Stimulated activated CD4-positive, alpha-beta T cell treated with anti-CD3 and anti-CD28 coated beads, Interleukin-1b, Interleukin-23, amount 100 ng/mL, for 48 hours (primary cell): ENCODE results near the gene ATP6AP2.
A peak's percentile ranks its signal among the peaks of the same experiment; 100 is the strongest.
"Not testable (repeated sequence)": the region's sequence is repeated elsewhere in the genome, so short reads cannot be mapped to it uniquely, and the experiment has no call there.

Experiments used
- DNase-seq: peaks from one replicate; pipeline ENCODE4 v3.0.0-alpha.2; 2020

The ATP6AP2 gene, protein sequence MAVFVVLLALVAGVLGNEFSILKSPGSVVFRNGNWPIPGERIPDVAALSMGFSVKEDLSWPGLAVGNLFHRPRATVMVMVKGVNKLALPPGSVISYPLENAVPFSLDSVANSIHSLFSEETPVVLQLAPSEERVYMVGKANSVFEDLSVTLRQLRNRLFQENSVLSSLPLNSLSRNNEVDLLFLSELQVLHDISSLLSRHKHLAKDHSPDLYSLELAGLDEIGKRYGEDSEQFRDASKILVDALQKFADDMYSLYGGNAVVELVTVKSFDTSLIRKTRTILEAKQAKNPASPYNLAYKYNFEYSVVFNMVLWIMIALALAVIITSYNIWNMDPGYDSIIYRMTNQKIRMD

DNA sequence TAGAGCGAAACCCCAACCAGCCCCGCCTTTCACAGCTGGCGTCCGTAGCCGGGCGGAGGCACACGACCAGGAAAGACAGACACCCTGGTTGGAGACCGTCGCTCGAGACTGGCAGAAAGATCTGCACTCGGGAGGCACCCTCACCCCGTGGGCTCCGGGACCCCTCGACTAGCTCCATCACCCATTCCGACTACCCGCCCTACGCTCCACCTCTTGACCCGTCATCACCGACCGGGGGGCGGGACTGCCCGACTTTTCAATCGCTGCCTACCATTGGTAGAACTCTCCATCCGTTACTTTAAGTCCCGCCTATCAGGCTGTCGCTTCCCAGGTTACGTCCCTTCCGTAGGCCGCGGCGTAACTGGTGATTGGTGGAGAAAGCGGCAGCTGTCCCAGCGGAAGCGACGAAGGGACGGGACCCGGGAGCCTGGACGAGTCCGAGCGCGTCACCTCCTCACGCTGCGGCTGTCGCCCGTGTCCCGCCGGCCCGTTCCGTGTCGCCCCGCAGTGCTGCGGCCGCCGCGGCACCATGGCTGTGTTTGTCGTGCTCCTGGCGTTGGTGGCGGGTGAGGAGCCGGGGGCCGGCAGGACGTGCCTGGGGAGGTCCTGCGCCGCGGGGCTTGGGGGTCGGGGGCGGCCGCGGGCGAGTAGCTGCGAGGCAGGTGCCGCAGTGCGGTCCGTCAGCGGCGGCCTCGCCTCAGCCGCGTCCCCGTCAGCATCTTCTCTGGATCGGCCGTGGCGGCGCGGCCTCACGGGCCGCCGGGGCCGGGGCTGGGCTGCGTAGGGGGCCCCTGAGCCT, at the start of gene ATP6AP2:
Gene ATP6AP2 (plus strand): TSS at position 434 of the 799 bp plus-strand sequence. CDS start 96 bp downstream, at position 530.
- peak; percentile 93 for DNase-seq

DNA sequence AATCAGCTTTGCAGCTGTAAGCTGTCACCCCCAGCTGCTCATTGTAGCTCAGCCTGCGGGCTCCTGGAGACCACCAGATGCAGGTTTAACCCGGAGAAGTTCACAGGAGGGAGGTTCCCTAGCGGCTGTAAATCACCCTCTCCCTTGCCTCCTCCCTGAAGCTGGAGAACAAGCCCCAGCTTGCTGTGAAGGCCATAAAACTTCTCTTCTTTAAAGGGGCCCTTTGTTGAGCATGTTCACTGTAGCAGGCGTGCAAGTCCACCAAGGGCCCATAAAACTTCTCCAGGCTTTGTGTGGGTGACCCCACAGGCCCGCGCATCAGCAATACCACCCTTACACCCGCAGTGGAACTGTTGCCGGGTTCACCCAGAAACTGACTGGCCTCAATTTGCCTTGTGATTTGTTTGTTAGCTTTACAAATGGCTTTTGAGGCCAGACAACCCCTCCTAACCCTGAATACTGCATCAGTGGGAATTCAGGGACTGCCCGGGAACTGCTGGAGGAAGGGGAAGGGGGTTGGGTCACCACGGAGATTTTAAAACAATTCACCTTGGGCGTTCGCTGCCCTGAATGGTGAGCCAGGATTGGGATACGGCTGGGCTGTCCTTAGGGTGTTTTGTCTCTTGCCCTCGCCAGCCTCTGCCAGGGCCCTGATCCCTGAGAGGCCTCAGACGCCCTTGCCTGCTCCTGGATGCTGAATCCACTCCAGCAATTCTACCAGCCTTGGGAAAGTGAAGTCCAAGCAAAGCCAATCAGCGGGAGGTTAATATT, 49.5 kb upstream of the ATP6AP2 start:
- DNase-seq, result no peak

DNA sequence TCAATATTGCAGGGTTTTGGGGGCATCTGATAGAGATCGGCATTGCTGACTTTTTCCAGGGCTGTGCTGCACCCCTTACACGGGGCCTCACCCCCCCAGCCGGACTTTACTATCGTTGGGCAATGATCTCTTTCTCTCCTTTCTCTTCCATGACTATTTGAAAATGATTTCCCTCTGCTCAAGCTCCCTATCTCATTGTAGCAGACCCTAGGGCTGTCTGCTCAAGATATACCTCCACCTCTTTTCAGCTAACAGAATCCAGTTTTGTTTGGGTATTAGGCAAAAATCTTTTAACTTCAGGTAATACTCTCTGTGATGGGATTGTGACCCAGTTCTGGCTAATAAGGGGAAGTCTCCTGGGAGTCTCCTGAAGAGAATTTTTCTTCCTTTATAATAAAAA, 43.5 kb upstream of the ATP6AP2 start:
- DNase-seq, result no peak

DNA sequence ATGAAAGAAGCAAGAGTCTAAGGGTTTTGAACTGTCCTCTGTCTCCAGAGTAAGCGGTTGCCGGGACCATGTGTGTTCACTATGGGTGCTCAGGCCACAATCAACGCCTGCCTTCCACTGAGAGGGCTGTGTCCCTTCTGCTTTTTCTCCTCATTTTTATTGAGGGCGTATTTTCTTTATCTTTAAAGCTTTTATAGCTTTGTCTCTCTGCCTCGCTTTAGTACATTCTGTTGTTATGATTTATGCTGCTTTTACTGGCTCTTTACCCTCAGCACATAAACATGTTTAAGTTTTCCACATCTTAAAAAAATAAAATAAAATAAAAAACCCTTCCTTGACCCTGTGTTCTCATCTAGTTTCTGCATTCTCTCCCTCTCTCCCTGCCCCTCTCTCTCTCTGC, 42.4 kb upstream of the ATP6AP2 start:
- no peak for DNase-seq

DNA sequence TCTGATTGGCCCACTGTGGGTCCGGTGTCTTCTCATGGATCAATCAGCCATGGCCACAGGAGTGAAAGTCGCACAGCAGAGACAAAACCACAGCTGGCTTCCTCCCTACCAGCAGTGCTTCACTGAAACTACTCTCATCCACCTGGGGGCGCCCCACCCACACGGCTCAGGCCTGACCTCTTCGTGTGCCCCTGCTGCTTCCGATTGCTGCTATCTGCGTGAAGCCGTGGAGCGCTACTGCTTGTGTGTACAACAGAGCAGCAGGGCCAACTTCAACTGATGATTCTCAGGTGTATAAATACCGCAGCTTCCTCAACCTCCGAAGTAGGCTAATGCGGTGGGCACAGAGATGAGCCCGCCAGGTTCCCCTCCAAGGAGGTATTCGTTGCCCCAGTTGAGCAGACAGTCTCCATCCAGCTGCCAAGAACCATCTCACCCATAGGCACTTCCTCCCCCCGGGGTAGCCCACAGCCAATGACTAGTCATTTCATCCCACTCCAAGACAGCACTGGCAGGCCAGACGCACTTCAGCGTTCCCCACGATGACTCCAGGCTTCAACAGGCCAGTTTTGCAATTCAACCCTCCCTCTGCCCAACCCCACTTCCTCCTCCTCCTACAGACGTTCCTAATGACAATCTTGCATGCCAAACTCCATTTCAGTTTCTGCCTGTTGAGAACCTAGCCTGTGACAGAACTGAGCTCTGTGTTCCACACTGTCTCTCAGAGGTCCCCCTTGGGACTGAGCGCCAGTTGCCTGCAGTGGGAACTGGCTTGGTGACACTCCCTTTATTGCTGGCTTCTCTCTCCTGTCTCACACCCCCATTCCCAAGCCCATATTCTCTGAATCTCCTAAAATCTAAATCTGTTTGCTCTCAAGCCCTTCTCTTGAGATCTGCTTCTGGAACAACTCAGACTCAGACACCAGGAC, 41.3 kb upstream of the ATP6AP2 start:
- DNase-seq, result peak; percentile 74

DNA sequence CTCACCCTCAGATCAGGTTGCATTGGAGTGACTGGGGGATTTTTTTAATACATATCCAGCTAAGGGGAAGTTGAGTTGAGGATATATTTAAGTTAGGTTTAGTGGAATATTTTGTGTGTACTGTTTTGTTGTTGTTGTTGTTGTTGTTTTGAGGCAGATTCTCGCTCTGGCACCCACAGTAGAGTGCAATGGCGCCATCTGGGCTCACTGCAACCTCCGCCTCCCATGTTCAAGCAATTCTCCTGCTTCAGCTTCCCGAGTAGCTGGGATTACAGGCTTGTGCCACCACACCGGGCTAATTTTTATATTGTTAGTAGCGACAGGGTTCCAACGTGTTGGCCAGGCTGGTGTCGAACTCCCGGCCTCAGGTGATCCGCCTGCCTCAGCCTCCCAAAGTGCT, 38.6 kb upstream of the ATP6AP2 start:
- no peak for DNase-seq

DNA sequence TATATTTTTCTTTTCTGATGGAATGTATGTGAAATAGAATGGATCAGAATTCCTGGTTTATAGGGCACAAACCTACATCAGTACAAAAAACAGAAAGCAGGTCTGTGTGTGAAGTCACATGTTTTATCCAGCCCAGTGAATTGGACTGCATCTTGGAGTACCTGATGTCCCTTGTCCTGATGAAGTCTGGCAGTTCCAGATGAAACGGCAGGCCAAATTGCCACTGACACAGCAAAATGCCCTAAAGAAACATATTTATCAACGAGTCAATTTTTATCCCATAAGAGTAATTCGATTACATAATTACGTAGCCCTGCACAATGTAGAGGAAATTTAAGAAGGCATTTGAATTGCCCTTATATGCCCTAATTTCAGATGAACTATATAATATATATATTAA, 37.8 kb upstream of the ATP6AP2 start:
- DNase-seq, result no peak

DNA sequence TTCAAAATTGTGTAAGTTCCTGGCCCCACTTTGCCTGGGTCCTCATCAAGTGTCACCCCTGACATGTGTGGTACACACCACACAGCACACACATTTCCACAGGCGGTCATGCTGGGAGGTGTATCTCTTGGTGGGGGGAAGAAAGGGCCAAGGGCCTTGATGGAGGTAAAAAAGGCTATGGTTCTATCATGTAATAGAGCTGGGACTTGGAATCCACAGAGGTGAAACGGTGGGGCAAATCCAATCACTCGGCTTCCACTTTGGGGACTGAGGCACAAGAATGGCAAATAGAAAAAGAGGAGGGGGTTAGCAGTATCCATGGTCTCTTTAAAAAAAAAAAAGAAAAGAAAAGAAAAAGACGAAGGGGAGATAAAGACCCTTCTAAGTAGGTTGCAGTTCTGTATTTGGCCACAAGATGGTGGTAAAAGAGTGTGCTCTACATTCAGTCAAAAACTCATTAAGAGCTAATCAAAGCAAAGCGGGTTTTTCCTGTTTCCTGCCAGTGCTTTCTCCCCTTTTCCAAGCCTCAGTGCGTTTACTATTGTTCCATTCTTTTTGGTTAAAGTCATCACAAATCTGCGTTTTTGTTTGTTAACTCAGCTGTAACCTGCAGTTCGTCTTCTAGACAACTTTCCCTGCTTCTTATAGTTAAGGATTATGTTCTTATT, 37.0 kb upstream of the ATP6AP2 start:
- DNase-seq, result no peak

DNA sequence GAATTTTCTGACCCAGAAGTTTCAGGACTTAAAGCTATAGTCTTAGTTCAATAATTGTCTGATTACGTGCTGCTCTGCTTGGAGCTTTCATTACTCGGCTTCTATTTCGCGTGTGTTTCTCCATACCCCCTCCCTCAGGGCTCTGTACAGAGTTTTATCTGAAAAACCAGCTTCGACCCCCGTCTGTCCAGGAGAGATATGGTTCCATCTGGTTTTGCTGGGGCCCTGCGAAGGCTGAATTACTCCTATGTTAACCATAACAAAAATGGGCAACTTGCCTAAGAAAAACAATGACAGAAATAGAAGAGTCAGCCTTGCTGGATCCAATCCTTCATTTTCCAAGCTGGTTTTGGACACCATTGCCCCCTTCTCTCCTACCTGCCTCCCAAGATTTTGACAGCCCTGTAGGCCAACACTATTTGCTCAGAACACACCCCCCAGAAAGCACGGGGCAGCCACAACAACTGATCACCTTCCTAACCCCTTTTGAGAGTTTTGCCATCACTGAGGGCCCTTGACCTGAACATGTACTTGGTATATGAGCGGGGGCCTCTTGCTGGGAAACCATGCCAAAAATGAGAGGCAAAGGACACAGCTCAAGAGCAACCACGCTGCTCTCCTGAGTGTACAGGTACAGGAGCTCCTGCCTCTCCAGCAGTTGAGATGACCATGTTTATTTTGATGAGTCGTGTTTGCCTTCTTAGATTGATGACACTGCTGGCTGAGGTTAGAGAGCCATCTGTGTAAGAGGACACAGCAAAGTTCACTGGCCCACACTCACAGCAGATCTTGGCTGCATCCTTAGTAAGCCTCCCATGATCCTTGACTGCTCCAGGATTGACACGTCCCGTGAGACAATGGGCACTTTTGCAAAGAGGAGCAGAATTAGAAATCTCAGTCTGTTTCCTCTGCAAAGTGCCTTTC, 36.2 kb upstream of the ATP6AP2 start:
- DNase-seq, result no peak

DNA sequence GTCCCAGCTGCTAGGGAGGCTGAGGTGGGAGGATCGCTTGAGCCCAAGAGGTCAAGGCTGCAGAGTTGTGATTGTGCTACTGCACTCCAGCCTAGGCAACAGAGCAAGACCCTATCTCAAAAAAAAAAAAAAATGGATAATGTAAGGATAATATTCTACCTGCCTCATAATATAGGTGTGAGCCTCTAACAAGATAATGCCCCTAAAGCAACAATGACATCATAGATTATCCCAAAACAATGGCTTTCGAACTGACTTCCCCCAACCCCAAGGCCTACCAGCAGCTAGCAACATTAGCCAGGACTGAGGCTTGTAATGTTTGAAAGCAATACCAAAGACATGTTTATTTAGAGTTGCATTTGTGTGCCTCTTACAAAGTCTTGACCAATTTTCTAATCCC, 33.9 kb upstream of the ATP6AP2 start:
- no peak for DNase-seq

DNA sequence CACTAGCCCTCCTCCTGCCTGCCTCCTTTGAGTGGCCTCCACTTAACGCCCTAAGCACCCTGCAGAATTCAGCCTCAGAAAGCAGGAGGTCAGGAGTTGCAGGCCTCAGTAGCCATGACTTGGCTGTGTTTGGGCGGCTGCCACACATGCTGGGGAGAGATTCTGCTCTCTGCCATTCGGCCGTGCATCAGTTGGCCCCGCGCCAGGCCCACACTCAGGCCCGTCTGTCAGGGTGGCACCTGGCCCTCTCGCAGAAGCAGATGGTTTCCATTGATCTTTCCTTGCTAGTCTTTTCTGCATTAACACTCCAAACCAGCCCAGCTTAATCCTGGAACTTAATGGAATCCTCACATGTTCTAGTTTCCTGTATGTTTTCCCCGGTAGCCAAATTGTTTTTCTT, 30.7 kb upstream of the ATP6AP2 start:
- no peak for DNase-seq

DNA sequence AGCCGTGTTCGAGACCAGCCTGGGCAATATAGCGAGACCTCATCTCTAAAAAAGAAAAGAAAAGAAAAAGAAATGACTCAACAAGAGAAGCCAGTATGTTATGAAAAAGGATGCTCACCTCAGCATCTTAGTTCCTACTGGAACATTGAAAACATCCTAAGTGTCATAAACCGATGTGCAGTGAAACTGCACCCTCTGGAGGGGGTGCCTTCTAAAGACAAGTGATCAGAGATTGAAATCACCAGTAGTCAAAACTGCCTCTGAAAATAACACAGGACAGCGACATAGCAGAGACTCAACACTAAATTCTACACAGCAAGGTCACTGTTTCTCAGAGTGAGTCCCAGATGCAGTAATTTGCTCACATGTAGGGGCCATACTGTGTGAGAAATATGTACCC, 28.0 kb upstream of the ATP6AP2 start:
- DNase-seq, result no peak

DNA sequence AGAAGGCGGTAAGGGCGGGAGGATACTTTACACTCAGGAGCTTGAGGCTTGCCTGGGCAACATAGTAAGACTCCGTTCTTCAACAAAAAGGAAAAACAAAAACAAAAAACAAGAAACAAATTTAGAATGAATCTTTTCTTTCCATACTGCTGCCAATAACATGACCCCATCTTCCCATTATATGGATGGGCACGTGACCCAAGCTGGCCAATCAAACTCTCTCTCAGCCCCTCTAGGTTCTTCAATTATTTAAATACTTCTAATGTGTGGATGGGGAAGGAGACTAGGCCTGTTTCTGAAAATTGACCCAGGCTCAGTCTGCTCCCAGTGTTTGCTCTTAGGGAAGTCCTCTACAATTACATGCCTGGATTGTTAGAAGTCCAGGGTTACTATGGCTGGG, 22.2 kb upstream of the ATP6AP2 start:
- no peak for DNase-seq

DNA sequence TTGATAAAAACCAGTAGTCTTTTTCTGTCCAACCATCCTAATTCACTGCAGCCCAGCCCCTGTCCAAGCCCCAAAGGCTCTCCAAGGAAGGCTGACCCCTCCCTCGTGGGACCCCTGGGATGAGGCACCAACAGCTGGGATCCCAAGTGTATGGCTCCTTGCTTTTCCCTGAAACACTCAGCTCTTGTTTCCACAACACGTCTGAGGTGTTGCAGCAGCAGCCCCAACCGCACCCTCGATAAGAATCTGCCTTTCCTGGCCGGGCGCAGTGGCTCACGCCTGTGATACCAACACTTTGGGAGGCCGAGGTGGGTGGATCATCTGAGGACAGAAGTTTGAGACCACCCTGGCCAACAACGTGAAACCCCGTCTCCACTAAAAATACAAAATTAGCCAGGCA, 17.0 kb upstream of the ATP6AP2 start:
- no peak for DNase-seq

DNA sequence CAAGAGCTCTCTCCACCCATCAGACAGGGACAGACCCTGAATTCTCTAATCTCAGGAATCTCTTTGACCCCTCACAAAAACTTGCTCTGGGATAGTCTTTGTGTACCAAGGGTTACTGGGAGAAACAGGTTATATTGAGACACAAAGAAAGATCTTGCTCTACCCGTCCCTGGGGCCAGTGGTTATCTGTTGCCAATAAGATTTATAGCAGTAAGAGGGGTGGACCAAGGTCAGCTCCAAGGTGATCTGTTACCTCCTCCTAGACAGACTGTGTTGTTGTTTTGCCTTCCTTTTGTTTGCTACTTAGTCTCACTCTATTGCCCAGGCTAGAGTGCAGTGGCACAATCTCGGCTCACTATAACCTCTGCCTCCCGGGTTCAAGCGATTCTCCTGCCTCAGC, 16.3 kb upstream of the ATP6AP2 start:
- no peak for DNase-seq

DNA sequence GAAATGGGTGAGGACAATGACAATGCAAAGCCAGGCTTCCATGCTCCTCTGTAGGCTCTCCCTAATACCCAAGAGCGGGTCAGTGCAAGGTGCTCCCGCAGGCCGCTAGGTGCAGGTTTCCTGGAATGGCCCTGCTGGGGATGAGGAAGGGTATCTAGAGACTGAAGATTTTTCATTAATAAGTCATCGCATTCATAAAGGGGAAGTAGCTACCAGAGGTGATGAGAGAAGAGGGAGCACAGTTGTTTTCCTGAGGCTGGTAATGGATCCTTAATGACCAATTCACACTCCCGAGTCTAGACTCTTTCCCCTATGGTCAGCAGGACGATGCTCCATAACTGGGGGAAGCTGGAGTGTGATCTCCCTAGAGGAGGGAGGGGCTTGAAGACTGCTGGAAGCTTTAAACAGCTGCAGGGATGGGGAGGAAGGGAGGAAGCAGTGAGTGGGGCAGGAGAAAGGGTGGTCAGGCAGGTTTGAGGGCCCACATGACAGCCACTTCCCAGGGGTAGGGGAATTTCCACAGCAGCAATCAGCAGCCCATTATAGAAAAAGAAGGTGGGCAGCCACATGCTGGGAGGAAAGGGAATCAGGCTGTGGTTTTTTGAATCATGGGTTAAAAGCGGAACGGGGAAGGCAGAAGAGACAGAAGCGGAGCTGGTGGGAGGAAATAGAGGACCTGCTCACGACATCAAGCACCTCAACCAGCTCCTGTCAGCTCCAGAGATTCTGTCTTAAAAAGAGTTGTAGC, 10.2 kb upstream of the ATP6AP2 start:
- DNase-seq, result no peak

DNA sequence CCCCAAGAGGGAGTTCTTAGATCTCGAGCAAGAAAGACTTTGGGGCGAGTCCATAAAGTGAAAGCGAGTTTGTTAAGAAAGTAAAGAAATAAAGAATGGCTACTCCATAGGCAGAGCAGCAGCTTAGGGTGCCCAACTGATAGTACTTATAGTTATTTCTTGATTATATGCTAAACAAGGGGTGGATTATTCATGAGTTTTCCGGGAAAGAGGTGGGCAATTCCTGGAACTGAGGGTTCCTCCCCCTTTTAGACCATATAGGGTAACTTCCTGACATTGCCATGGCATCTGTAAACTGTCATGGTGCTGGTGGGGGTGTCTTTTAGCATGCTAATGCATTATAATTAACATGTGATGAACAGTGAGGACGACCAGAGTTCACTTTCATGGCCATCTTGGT, 9.6 kb upstream of the ATP6AP2 start:
- peak; percentile 64 for DNase-seq

DNA sequence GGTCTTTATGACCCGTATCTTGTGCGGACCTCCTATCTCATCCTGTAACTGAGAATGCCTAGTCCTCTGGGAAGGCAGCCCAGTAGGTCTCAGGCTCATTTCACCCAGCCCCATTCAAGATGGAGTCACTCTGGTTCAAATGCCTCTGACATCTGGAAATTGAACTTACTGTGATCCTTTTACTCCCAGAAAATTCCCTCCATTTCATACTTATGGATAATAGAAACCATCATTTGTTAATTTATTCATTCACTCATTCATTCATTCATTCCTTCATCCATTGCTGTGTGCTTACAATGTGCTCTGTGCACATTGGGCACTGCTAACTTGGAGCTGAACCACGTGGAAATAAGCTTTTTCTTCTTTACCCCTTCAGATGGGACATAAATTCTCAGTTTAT, 9.2 kb upstream of the ATP6AP2 start:
- DNase-seq, result no peak

DNA sequence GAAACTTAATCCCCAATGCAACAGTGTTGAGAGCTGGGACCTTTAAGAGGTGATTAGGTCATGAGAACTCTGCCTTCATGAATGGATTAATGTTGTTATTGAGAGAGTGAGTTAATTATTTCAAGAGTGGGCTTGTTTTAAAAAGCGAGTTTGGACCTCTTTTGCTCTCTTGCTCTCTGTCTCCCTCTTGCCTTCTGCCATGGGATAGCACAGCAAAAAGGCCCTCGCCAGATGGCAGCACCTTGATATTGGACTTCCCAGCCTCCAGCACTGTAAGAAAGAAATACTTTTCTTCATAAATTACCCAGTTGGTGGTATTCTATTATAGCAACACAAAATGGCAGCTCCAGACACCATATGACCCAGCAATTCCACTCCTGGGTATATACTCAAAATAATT, 7.0 kb upstream of the ATP6AP2 start:
- peak; percentile 18 for DNase-seq

DNA sequence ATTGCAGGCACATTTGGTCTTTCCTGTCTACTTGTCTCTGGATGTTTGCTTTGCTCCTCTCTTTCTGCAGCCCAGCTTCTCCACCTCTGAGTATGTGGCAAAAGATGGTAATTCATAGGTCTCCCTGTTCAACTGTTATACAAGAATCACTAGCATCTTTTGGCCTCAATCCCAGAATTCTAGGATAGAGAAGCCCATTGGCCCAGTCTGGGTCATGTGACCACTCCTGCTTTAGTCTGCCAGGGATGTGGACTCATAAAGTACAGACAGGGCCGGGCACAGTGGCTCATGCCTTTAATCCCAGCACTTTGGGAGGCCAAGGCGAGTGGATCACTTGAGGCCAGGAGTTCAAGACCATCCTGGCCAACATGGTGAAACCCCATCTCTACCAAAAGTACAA, 5.4 kb upstream of the ATP6AP2 start:
- DNase-seq, result not testable (repeated sequence)
